Sigmoid colon (tissue), 7 donors: Measurements from ENCODE around the gene BLM. TPM values are rescaled to one million over a fixed set of nuclear protein-coding genes. Genes with fewer than 3 reads are reported as not detected.

Experiments used
- DNase-seq: peaks from one replicate; pipeline ENCODE4 v3.0.0-alpha.2; 2019
- H3K27ac ChIP-seq, 4 donors: fragments of 200-600 bp; sonication (generic); one replicate each; pipeline ENCODE4 v1.5.1; 2016 to 2019; ENCODE audit warnings: mild to moderate bottlenecking in 1 of 4
- H3K27me3 ChIP-seq, 3 donors: fragments of 200-600 bp; sonication (generic); one replicate each; pipeline ENCODE4 v1.5.1; 2019; ENCODE audit warnings: mild to moderate bottlenecking in 1 of 3
- H3K36me3 ChIP-seq, 4 donors: fragments of 200-600 bp; sonication (generic); one replicate each; pipeline ENCODE4 v1.5.1; 2016 to 2019
- H3K4me1 ChIP-seq, 4 donors: fragments of 200-600 bp; sonication (generic); one replicate each; pipeline ENCODE4 v1.5.1; 2017 to 2019
- H3K4me3 ChIP-seq, 4 donors: fragments of 200-600 bp; sonication (generic); one replicate each; pipeline ENCODE4 v1.5.1; 2017 to 2019; ENCODE audit warnings: mild to moderate bottlenecking in 2 of 4, moderate library complexity in 1 of 4
- H3K9me3 ChIP-seq, 4 donors: fragments of 200-600 bp in 3 of 4; sonication (generic) in 3 of 4; one replicate each; pipeline versions ENCODE4 v1.5.1 to v1.6.1; 2013 to 2019
- CTCF ChIP-seq, 4 experiments: fragments of 450-650 bp in 3 of 4; fragments of 200-600 bp in 1 of 4; IDR thresholded peaks; one replicate each; pipeline ENCODE4 v1.5.1; 2016 to 2019; ENCODE audit warnings: antibody characterized with exemption in 4 of 4, mild to moderate bottlenecking in 3 of 4, moderate library complexity in 2 of 4
- EP300 ChIP-seq, 4 donors: sonication (generic); formaldehyde crosslinking; IDR thresholded peaks; one replicate each; pipeline ENCODE4 v1.6.1; 2017; ENCODE audit warnings: antibody characterized with exemption in 4 of 4
- POLR2A ChIP-seq, 2 donors: fragments of 450-650 bp; IDR thresholded peaks; one replicate each; pipeline ENCODE4 v1.6.1; 2016; ENCODE audit warnings: antibody characterized with exemption in 2 of 2, mild to moderate bottlenecking in 2 of 2, moderate library complexity in 2 of 2
- POLR2AphosphoS5 ChIP-seq, 4 donors: sonication (generic); formaldehyde crosslinking; IDR thresholded peaks; one replicate each; pipeline ENCODE4 v1.6.1; 2017; ENCODE audit warnings: antibody characterized with exemption in 4 of 4
- WGBS, 2 donors: extraction: QIAGEN DNeasy Blood & Tissue Kit; methylation state at CpG; one replicate each; pipeline ENCODE4 v1.1.7; 2013; 5-methylcytosine and 5-hydroxymethylcytosine counted together
- intact Hi-C: fragments of 100-400 bp; cut with DNase I; formaldehyde crosslinking; loops from one replicate; pipeline ENCODE4 v1.15.1; 2023
- polyA plus RNA-seq, 3 donors: library from polyadenylated mRNA; stranded (reverse); fragments of 200-250 nt; gene quantifications; one replicate each; pipeline ENCODE4 v1.2.3, GENCODE V29; 2013
- total RNA-seq, 4 donors: library from RNA; depleted of rRNA; stranded (reverse); fragments of >200 nt; gene quantifications; one replicate each; pipeline ENCODE4 v1.1.0, GENCODE V29; 2016
- donor health status: healthy with polysubstance abuse.
- donor health status: Bipolar disorder and iron deficiency.
- donor health status: healthy.

BLM gene
- total and polyA plus RNA-seq, 7 donors = 0.54 to 6.2 (median 0.85) TPM; not detected in 1

DNA sequence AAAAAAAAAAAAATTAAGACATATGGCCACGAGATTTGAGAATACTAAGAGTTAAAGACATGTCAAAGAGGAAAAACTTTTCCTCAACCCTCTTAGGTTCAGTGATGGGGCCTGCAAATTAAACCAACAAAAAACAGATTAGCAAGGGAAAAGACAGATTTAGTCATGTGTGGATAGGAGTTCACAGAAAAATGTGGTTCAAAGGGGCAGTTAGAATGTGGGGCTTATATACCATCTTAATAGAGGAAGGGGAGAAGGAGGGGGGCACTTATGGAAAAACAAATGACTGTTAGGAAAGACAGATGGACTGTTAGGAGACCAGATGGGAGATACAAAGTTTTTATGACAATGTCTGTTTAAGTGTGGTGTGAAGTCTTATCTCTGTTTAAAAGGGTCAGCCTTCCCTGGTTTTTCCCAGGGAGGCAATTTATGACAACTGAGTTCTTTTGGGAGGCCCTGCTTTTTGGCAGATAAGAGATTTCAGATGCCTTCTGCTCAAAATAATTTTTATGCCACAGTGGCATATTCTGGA is 82.6 kb downstream of the BLM start:
- no peak for DNase-seq
- Histone ChIP-seq H3K27ac (no peak overlapping the region), H3K4me3 (no peak overlapping the region), H3K36me3 (no peaks in the 10 kb centered on the region), H3K9me3 (no peaks in the 10 kb centered on the region), H3K4me1 (no peaks in the 10 kb centered on the region), H3K27me3 (no peaks in the 10 kb centered on the region)
- intact Hi-C loops = no loop called here
- WGBS, 2 donors = 84 to 88% methylated on average over 1 of the region's 1 CpG
- TF ChIP-seq POLR2AphosphoS5 (IDR thresholded peaks at IDR 0.05) (no peak), POLR2A (IDR thresholded peaks at IDR 0.05) (no peak), EP300 (IDR thresholded peaks at IDR 0.05) (no peak), CTCF (IDR thresholded peaks at IDR 0.05) (no peak)

- H3K4me3 ChIP-seq = no peak overlapping the region
- intact Hi-C loops = no loop called here
- TF ChIP-seq CTCF (IDR thresholded peaks at IDR 0.05) = no peak
- TF ChIP-seq POLR2A (IDR thresholded peaks at IDR 0.05) = no peak
- no peak for TF ChIP-seq EP300 (IDR thresholded peaks at IDR 0.05)
- no peak for TF ChIP-seq POLR2AphosphoS5 (IDR thresholded peaks at IDR 0.05)
- H3K9me3 ChIP-seq = no peaks in the 10 kb centered on the region
- DNase-seq = no peak
- 94 to 96% methylated on average over 8 of the region's 8 CpGs for WGBS, 2 donors
- H3K36me3 ChIP-seq = no peaks in the 10 kb centered on the region
- H3K27me3 ChIP-seq = no peaks in the 10 kb centered on the region
- no peak overlapping the region for H3K27ac ChIP-seq
- H3K4me1 ChIP-seq = no peaks in the 10 kb centered on the region
These were observed 84.7 kb downstream of the BLM start for GRCh38 chr15:90801803-90802202.

DNA sequence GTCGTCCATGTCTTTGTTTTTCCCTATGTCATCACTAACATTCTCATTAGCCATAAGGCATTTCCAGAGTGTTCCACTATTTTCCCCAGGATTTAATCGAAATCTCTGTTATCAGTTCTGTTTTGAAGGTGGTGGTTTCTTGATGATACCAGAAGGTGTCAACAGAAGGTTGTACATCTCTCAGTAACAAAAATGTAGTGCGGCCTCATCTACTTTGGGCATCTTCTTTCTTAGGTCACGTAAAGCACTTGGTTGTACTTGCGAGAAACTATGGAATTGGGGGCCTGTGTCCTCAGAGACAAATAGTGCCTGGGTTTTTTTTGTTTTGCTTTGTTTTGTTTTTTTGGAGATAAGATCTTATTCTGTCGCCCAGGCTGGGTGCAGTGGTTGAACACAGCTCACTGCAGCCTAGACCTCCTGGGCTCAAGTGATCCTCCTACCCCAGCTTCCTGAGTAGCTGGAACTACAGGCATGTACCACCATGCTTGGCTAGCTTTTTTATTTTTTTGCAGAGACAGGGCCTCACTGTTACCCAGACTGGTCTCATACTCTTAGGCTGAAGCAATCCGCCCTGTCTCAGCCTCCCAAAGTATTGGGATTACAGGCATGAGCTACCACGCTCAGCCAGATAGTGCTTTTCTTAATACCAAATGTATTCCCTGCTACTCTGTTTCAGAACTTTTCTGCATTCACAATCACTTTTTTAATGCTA is 90.1 kb downstream of the BLM start:
- no peak overlapping the region for H3K27ac ChIP-seq
- H3K27me3 ChIP-seq = no peaks in the 10 kb centered on the region
- H3K36me3 ChIP-seq = no peaks in the 10 kb centered on the region
- intact Hi-C loops = no loop called here
- H3K9me3 ChIP-seq = no peaks in the 10 kb centered on the region
- no peaks in the 10 kb centered on the region for H3K4me1 ChIP-seq
- no peak overlapping the region for H3K4me3 ChIP-seq
- 91% methylated on average over 8 of the region's 8 CpGs for WGBS, 2 donors
- no peak for TF ChIP-seq POLR2AphosphoS5 (IDR thresholded peaks at IDR 0.05)
- no peak for TF ChIP-seq EP300 (IDR thresholded peaks at IDR 0.05)
- TF ChIP-seq CTCF (IDR thresholded peaks at IDR 0.05) = no peak
- TF ChIP-seq POLR2A (IDR thresholded peaks at IDR 0.05) = no peak
- DNase-seq = no peak

GRCh38 chr15:90807786-90808086 is 90.6 kb downstream of the BLM start:
- intact Hi-C loops = no loop called here
- no peaks in the 10 kb centered on the region for H3K9me3 ChIP-seq
- no peak overlapping the region for H3K27ac ChIP-seq
- H3K27me3 ChIP-seq = no peaks in the 10 kb centered on the region
- WGBS, 2 donors = 94 to 95% methylated on average over 2 of the region's 2 CpGs
- TF ChIP-seq POLR2A (IDR thresholded peaks at IDR 0.05) (no peak), EP300 (IDR thresholded peaks at IDR 0.05) (no peak), CTCF (IDR thresholded peaks at IDR 0.05) (no peak), POLR2AphosphoS5 (IDR thresholded peaks at IDR 0.05) (no peak)
- no peak for DNase-seq
- H3K4me3 ChIP-seq = no peak overlapping the region
- no peaks in the 10 kb centered on the region for H3K4me1 ChIP-seq
- H3K36me3 ChIP-seq = no peaks in the 10 kb centered on the region
